SK-N-SH (cell line): ENCODE measurements around the gene SIM1. TPM values are rescaled to one million over a fixed set of nuclear protein-coding genes. Genes with fewer than 3 reads are reported as not detected.

ENCODE experiments used
- CTCF ChIA-PET: fragments of 300-600, 350-600 bp; formaldehyde crosslinking; extraction: SDS; loops from one replicate; lab custom pipeline; 2021; lab: Yijun Ruan, JAX
- POLR2A ChIA-PET: fragments of 350-600 bp; sonication (Branson Sonifier 250); formaldehyde crosslinking; extraction: SDS; loops from one replicate; lab custom pipeline; 2020; ENCODE audit warnings: antibody characterized with exemption, inconsistent platforms; lab: Yijun Ruan, JAX
- DNase-seq: peaks from one replicate; pipeline ENCODE4 v3.0.0; 2012
- H2AFZ ChIP-seq: fragments of 200-600 bp; sonication (generic); 2 replicates; pipeline ENCODE4 v1.8.1; 2016; ENCODE audit warnings: antibody characterized with exemption, mild to moderate bottlenecking, low read depth
- H3F3A ChIP-seq: fragments of 200-600 bp; sonication (generic); replicated peaks from 2 replicates; pipeline ENCODE3; 2016; ENCODE audit warnings: antibody characterized with exemption, mild to moderate bottlenecking; ENCODE audit not compliant: insufficient read depth
- H3K27ac ChIP-seq, 2 experiments: fragments of 200-500 bp in 1 of 2; fragments of 200-600 bp in 1 of 2; sonication (Bioruptor generic) in 1 of 2; sonication (generic), shearing (Covaris generic) in 1 of 2; 2 replicates each; pipeline versions ENCODE4 v1.5.1 to v1.6.1; 2014 to 2016; ENCODE audit warnings: low read depth in 2 of 2, inconsistent platforms in 1 of 2, low read length in 1 of 2, mild to moderate bottlenecking in 1 of 2, mixed read lengths in 1 of 2
- H3K27me3 ChIP-seq: fragments of 200-600 bp; sonication (generic), shearing (Covaris generic); 2 replicates; pipeline ENCODE4 v1.6.1; 2016; ENCODE audit warnings: mixed run types; ENCODE audit not compliant: insufficient read depth
- H3K36me3 ChIP-seq, 2 experiments: fragments of 200-500 bp in 1 of 2; fragments of 200-600 bp in 1 of 2; sonication (Bioruptor generic) in 1 of 2; sonication (generic) in 1 of 2; replicated peaks in 1 of 2; 2 replicates each; pipeline versions ENCODE3 to v1.5.1; 2014 to 2016; ENCODE audit warnings: low read length in 1 of 2, mild to moderate bottlenecking in 1 of 2; ENCODE audit not compliant: insufficient read depth in 2 of 2, control insufficient read depth in 1 of 2
- H3K4me1 ChIP-seq, 2 experiments: fragments of 200-500 bp in 1 of 2; fragments of 200-600 bp in 1 of 2; sonication (Bioruptor generic) in 1 of 2; sonication (generic), shearing (Covaris generic) in 1 of 2; 2 replicates each; pipeline versions ENCODE4 v1.5.1 to v1.6.1; 2014 to 2016; ENCODE audit warnings: low read depth in 1 of 2, low read length in 1 of 2, mixed run types in 1 of 2; ENCODE audit not compliant: insufficient read depth in 2 of 2, control insufficient read depth in 1 of 2
- H3K4me2 ChIP-seq: fragments of 200-600 bp; sonication (generic), shearing (Covaris generic); 2 replicates; pipeline ENCODE4 v1.6.1; 2017; ENCODE audit warnings: mixed run types
- H3K4me3 ChIP-seq, 2 experiments: fragments of 200-500 bp in 1 of 2; fragments of 200-600 bp in 1 of 2; sonication (Bioruptor generic) in 1 of 2; sonication (generic), shearing (Covaris generic) in 1 of 2; 2 replicates each; pipeline versions ENCODE4 v1.5.1 to v1.8.1; 2014 to 2016; ENCODE audit warnings: low read depth in 2 of 2, inconsistent platforms in 1 of 2, low read length in 1 of 2, mild to moderate bottlenecking in 1 of 2, mixed read lengths in 1 of 2, moderate library complexity in 1 of 2
- H3K79me2 ChIP-seq: fragments of 200-600 bp; sonication (generic); 2 replicates; pipeline ENCODE4 v1.8.1; 2017; ENCODE audit warnings: mild to moderate bottlenecking; ENCODE audit not compliant: insufficient read depth
- H3K9ac ChIP-seq: fragments of 200-600 bp; sonication (generic); 2 replicates; pipeline ENCODE4 v1.6.1; 2017; ENCODE audit warnings: mixed run types
- H3K9me2 ChIP-seq: fragments of 200-600 bp; sonication (generic); 2 replicates; pipeline ENCODE4 v1.6.1; 2017; ENCODE audit warnings: mixed run types
- H3K9me3 ChIP-seq: fragments of 200-600 bp; sonication (generic); 2 replicates; pipeline ENCODE4 v1.6.1; 2017; ENCODE audit warnings: mixed run types, mild to moderate bottlenecking, moderate library complexity
- H4K20me1 ChIP-seq: fragments of 200-600 bp; sonication (generic); 2 replicates; pipeline ENCODE4 v1.6.1; 2017; ENCODE audit warnings: mild to moderate bottlenecking, mixed run types; ENCODE audit not compliant: insufficient read depth
- CTCF ChIP-seq: fragments of 200-600 bp; sonication (generic); IDR thresholded peaks from 2 replicates; pipeline ENCODE4 v1.6.1; 2017; ENCODE audit warnings: antibody characterized with exemption, mild to moderate bottlenecking, moderate library complexity
- EP300 ChIP-seq, 2 experiments: IDR thresholded peaks; 2 replicates each; pipeline versions ENCODE4 v1.4.0 to v1.6.1; 2012; ENCODE audit warnings: borderline replicate concordance in 1 of 2, low read depth in 1 of 2, low read length in 1 of 2
- EZH2phosphoT487 ChIP-seq: fragments of 200-600 bp; sonication (generic); IDR thresholded peaks from 2 replicates; pipeline ENCODE4 v1.6.1; 2017; ENCODE audit warnings: low read depth, mixed run types, mild to moderate bottlenecking, antibody characterized with exemption, moderate library complexity, borderline replicate concordance
- FOSL2 ChIP-seq: IDR thresholded peaks from 2 replicates; pipeline ENCODE4 v1.4.0; 2012; ENCODE audit warnings: low read depth, mild to moderate bottlenecking, moderate library complexity, borderline replicate concordance
- FOXJ3 ChIP-seq: sonication (generic); formaldehyde crosslinking; IDR thresholded peaks from 2 replicates; pipeline ENCODE4 v1.5.1; 2020; ENCODE audit warnings: mild to moderate bottlenecking, missing genetic modification reagents
- GABPA ChIP-seq: IDR thresholded peaks from 2 replicates; pipeline ENCODE4 v1.4.0; 2012; ENCODE audit warnings: low read depth, mild to moderate bottlenecking
- JUND ChIP-seq: IDR thresholded peaks from 2 replicates; pipeline ENCODE4 v1.4.0; 2012
- MEF2A ChIP-seq: IDR thresholded peaks from 2 replicates; pipeline ENCODE4 v1.4.0; 2012; ENCODE audit warnings: low read depth, borderline replicate concordance
- POLR2AphosphoS5 ChIP-seq: IDR thresholded peaks from 2 replicates; pipeline ENCODE4 v1.6.1; 2012; ENCODE audit warnings: low read depth, low read length
- RAD21 ChIP-seq: IDR thresholded peaks from 2 replicates; pipeline ENCODE4 v1.6.1; 2012; ENCODE audit warnings: mild to moderate bottlenecking, low read length
- RCOR1 ChIP-seq: fragments of 150-350 bp; IDR thresholded peaks from 2 replicates; pipeline ENCODE4 v1.6.1; 2017; ENCODE audit warnings: antibody characterized with exemption, low read length
- RFX5 ChIP-seq: IDR thresholded peaks from 2 replicates; pipeline ENCODE4 v1.6.1; 2012; ENCODE audit warnings: mild to moderate bottlenecking, improper control_type of control experiment, low read length
- RXRA ChIP-seq: IDR thresholded peaks from 2 replicates; pipeline ENCODE4 v1.4.0; 2012; ENCODE audit warnings: low read depth, mild to moderate bottlenecking, borderline replicate concordance
- SIN3A ChIP-seq: IDR thresholded peaks from 2 replicates; pipeline ENCODE4 v1.6.1; 2012; ENCODE audit warnings: low read depth, mild to moderate bottlenecking, low read length, moderate library complexity, borderline replicate concordance
- TAF1 ChIP-seq: IDR thresholded peaks from 2 replicates; pipeline ENCODE4 v1.6.1; 2012; ENCODE audit warnings: low read depth, mild to moderate bottlenecking, low read length, moderate library complexity, borderline replicate concordance
- WGBS: methylation state at CpG from one replicate; pipeline ENCODE4 v1.1.6; 2017; ENCODE audit warnings: low lambda C conversion rate; 5-methylcytosine and 5-hydroxymethylcytosine counted together
- polyA plus RNA-seq, 3 experiments: library from polyadenylated mRNA; depleted of rRNA; stranded (reverse); fragments of >200 nt; gene quantifications; 2 replicates each; pipeline ENCODE4 v1.2.3, GENCODE V29; 2012

SIM1 gene
- polyA plus RNA-seq, 1 of the 3 experiments (the other 2 are of a cell fraction): not detected

GRCh38 chr6:100463630-100464161, 1.0 kb downstream of the SIM1 start:
- 19% methylated on average over 16 of the region's 24 CpGs for WGBS
- Histone ChIP-seq H3K9ac (no peak overlapping the region), H3F3A (peaks cover 9% of the 10 kb centered on the region), H3K9me3 (no peaks in the 10 kb centered on the region), H2AFZ (no peak overlapping the region), H3K27ac (no peak overlapping the region), H3K4me1 (peaks cover 0 to 6% of the 10 kb centered on the region in 2 experiments; a peak in 1 of 4 replicates), H4K20me1 (0 out of 2 replicates have a peak, but pooled peaks cover 3% of the 10 kb centered on the region), H3K9me2 (no peaks in the 10 kb centered on the region), H3K36me3 (no peaks in the 10 kb centered on the region), H3K4me3 (no peak overlapping the region), H3K79me2 (no peaks in the 10 kb centered on the region), H3K27me3 (peaks cover 99% of the 10 kb centered on the region), H3K4me2 (no peak overlapping the region)
- TF ChIP-seq POLR2AphosphoS5 (no peak), FOXJ3 (no peak), RAD21 (no peak), CTCF (no peak), EP300 (IDR thresholded peaks at IDR 0.05; ENCODE audit: borderline replicate concordance in 1 of 2, low read depth in 1 of 2, low read length in 1 of 2) (no peak), JUND (no peak), RXRA (no peak), GABPA (no peak), SIN3A (no peak), RFX5 (no peak), FOSL2 (no peak), EZH2phosphoT487 (no peak; the same call in 1 of the 2 replicates), RCOR1 (no peak), TAF1 (no peak), MEF2A (no peak)
- ChIA-PET POLR2A (no interaction called here), CTCF (interaction anchor here (1.3 to 1.5 kb wide), 2 partner anchors 11 to 356 kb away, joined by 3 to 5 read pairs; no protein-coding TSS in a partner anchor)
- DNase-seq: no peak
